GM15510 (cell line): ENCODE data around the gene SLC4A8.

Experiments used
- POLR2A ChIP-seq: IDR thresholded peaks from 3 replicates; pipeline ENCODE4 v1.6.1; 2011; ENCODE audit warnings: borderline replicate concordance; ENCODE audit not compliant: insufficient read length; ENCODE audit errors: extremely low read depth

The SLC4A8 gene

DNA sequence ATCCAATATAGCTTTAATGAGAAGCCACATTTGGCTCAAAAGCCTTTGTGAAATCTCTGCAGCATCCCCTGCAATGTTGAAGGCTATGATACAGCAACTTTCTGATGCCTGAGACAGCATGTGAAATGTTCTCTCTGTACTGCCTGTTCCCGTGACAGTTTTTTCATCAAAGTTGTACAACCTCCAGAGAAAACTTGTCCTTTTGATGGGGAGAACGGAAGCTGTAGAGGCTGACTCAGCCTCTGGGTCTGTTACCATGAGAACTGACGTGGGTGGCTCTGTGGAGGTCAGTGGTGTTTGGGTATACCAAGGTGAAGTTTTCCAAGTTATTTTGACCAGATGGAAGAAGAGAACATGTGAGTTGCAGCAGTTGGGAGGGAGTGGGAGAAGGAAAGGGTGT is 17.0 kb downstream of the SLC4A8 start:
- no peak for TF ChIP-seq POLR2A

DNA sequence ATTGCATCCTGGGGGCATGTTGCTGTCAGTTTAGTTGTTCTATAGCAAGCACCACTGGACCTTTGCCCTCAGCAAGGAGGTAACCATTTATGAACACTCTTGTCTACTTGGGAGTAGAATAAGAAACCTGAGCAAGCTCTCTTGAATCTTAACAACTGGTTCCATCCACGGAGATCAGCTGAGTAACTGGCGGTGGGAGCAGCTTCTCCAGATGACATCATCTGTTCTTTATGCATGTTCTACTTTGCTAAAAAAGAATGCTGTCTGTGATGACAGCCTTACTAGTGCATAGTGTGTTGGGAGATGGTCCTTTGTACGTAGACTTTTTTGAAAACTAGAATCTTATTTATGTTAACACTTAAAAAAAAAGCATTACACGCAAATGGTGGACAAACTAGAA is 17.7 kb downstream of the SLC4A8 start:
- no peak for TF ChIP-seq POLR2A

GRCh38 chr12:51443573-51443972 is 18.9 kb downstream of the SLC4A8 start:
- no peak for TF ChIP-seq POLR2A

GRCh38 chr12:51448618-51449256 is 24.1 kb downstream of the SLC4A8 start:
- TF ChIP-seq POLR2A = no peak

- no peak for TF ChIP-seq POLR2A
Observed at GRCh38 chr12:51449580-51450246, 25.1 kb downstream of the SLC4A8 start.

DNA sequence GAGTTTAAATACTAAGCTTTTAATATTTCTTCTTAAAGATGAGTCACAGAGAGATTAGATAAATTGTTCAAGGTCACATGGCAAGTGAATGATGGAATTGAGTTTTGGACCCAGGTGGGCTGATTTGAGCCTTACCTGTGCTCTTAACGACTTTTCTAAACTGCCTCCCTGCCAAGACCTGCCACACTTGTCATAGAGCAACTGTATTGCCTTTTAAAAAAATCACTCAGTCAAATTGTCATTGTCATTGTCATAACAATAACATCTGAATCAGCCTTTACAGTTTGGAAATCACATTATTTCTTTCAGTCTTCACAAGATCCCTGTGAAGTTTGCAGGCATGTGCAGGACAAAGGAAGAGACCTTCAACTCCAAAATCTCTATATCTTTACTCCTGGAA is 25.7 kb downstream of the SLC4A8 start:
- TF ChIP-seq POLR2A = no peak

GRCh38 chr12:51450806-51451205 is 26.2 kb downstream of the SLC4A8 start:
- no peak for TF ChIP-seq POLR2A

GRCh38 chr12:51458635-51459034 is 34.0 kb downstream of the SLC4A8 start:
- no peak for TF ChIP-seq POLR2A

- TF ChIP-seq POLR2A = no peak
Observed at GRCh38 chr12:51460519-51460918, 35.9 kb downstream of the SLC4A8 start.

DNA sequence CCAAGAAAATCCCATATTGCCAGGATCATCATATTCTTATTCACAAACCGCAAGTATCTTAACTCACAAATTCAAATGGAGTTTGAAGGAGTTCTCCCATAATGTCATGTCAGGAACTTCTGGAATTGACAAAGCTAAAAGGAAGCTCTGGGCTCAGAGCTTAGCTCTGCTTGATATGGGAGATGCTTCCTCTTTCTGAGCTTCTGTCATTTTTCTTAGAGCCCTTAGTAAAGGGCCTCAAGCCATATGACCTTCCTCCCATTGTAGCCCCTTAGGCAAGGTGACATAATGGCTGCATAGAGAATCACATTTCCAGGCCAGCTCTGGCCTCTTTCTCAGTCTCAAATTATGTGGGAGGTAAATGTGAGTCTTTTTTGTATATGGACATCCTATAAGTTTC is 40.9 kb downstream of the SLC4A8 start:
- no peak for TF ChIP-seq POLR2A

DNA sequence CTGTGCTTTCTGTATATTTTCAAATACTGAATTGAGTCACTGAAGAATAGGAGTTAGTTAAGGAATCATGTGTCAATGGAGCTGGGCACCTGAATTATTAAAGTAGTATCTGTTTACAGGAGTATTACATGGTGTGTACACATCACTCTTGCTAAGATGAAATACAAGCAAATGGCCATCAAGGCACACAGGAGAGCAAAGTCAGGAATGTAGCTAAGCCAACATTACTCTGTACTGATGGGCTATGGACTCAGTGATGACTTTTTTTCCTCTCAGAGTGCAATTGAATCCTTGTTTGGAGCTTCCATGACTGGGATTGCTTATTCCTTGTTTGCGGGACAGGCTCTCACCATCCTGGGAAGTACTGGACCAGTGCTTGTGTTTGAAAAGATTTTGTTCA is 45.5 kb downstream of the SLC4A8 start:
- no peak for TF ChIP-seq POLR2A

- TF ChIP-seq POLR2A = no peak
Observed at GRCh38 chr12:51471111-51471864, 46.7 kb downstream of the SLC4A8 start.

- no peak for TF ChIP-seq POLR2A
Observed at GRCh38 chr12:51472984-51473383, 48.4 kb downstream of the SLC4A8 start.

GRCh38 chr12:51473947-51474346 is 49.3 kb downstream of the SLC4A8 start:
- TF ChIP-seq POLR2A = no peak

DNA sequence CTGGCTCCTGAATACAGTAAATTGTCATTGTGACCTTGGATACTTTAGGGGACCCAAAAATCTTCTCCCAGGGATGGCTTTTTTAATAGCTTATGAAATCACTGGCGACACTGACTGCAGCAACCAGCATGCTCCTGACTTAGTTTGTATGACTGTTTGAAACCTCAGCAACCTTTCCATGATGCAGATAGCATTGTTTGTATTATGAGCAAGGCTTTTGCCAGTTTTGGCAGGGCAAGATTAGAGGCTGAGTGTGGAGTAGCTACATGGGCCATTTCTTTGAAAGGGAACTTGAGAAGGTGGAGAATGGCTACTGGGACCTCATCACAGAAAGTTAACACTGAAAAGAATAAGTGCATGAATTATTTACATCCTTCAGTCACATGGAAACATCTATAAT is 50.9 kb downstream of the SLC4A8 start:
- no peak for TF ChIP-seq POLR2A

- no peak for TF ChIP-seq POLR2A
Observed at GRCh38 chr12:51480978-51481377, 56.3 kb downstream of the SLC4A8 start.
